GM23338 (cell line): ENCODE data around the gene SUB1. TPM values are rescaled to one million over a fixed set of nuclear protein-coding genes. Genes with fewer than 3 reads are reported as not detected.

ENCODE experiments used
- ATAC-seq: fragments of 200-7000 bp; cut with Tn5 transposase; 3 replicates; pipeline ENCODE4 v1.9.1; 2020
- DNase-seq: peaks from one replicate; pipeline ENCODE4 v3.0.0-alpha.2; 2015; ENCODE audit warnings: low spot score
- H2AFZ ChIP-seq: fragments of 200-600 bp; sonication (generic); 2 replicates; pipeline ENCODE4 v1.8.0; 2016; ENCODE audit warnings: antibody characterized with exemption, mild to moderate bottlenecking, moderate library complexity
- H3F3A ChIP-seq: fragments of 200-600 bp; sonication (generic); replicated peaks from 2 replicates; pipeline ENCODE4 v1.8.0; 2017; ENCODE audit warnings: antibody characterized with exemption, mixed run types, low read depth
- H3K27ac ChIP-seq: fragments of 200-600 bp; sonication (generic); 2 replicates; pipeline ENCODE4 v1.6.1; 2016; ENCODE audit warnings: low read depth
- H3K27me3 ChIP-seq: fragments of 200-600 bp; sonication (generic); 2 replicates; pipeline ENCODE4 v1.8.0; 2016; ENCODE audit warnings: mild to moderate bottlenecking, mixed run types, moderate library complexity; ENCODE audit not compliant: insufficient read depth
- H3K36me3 ChIP-seq: fragments of 200-600 bp; sonication (generic); 2 replicates; pipeline ENCODE4 v1.8.0; 2016; ENCODE audit warnings: mild to moderate bottlenecking; ENCODE audit not compliant: insufficient read depth
- H3K4me1 ChIP-seq: fragments of 200-600 bp; sonication (generic); 2 replicates; pipeline ENCODE4 v1.8.0; 2016; ENCODE audit warnings: mild to moderate bottlenecking, moderate library complexity; ENCODE audit not compliant: insufficient read depth
- H3K4me2 ChIP-seq: fragments of 200-600 bp; sonication (generic); 2 replicates; pipeline ENCODE4 v1.7.1; 2017; ENCODE audit warnings: mixed run types
- H3K4me3 ChIP-seq: fragments of 200-600 bp; sonication (generic); 2 replicates; pipeline ENCODE4 v1.6.1; 2016; ENCODE audit warnings: mixed run types
- H3K79me2 ChIP-seq: fragments of 200-600 bp; sonication (generic); replicated peaks from 2 replicates; pipeline ENCODE4 v1.8.0; 2017; ENCODE audit warnings: mild to moderate bottlenecking; ENCODE audit not compliant: insufficient read depth
- H3K9me2 ChIP-seq: fragments of 200-600 bp; sonication (generic); 2 replicates; pipeline ENCODE4 v1.8.0; 2017; ENCODE audit not compliant: insufficient read depth
- H4K20me1 ChIP-seq: fragments of 200-600 bp; sonication (generic); replicated peaks from 2 replicates; pipeline ENCODE4 v1.8.0; 2017; ENCODE audit warnings: mild to moderate bottlenecking; ENCODE audit not compliant: insufficient read depth
- H3K27ac Mint-ChIP-seq: 2 replicates; pipeline ENCODE4 v1.8.0; 2020; ENCODE audit warnings: inconsistent platforms, mild to moderate bottlenecking, moderate library complexity, mixed read lengths
- H3K27me3 Mint-ChIP-seq: 3 replicates; pipeline ENCODE4 v1.8.0; 2022; ENCODE audit warnings: low read depth, mild to moderate bottlenecking, moderate library complexity, mixed read lengths, inconsistent platforms; ENCODE audit not compliant: insufficient read depth, poor library complexity
- H3K36me3 Mint-ChIP-seq: 3 replicates; pipeline ENCODE4 v1.8.0; 2021; ENCODE audit warnings: low read depth, mild to moderate bottlenecking, inconsistent platforms, moderate library complexity, mixed read lengths
- H3K4me1 Mint-ChIP-seq: 3 replicates; pipeline ENCODE4 v1.8.0; 2020; ENCODE audit warnings: mild to moderate bottlenecking, inconsistent platforms, mixed read lengths
- H3K4me3 Mint-ChIP-seq: 3 replicates; pipeline ENCODE4 v1.8.0; 2021; ENCODE audit warnings: moderate library complexity, mild to moderate bottlenecking, inconsistent platforms, mixed read lengths
- H3K9me3 Mint-ChIP-seq: 3 replicates; pipeline ENCODE4 v1.8.0; 2020; ENCODE audit warnings: moderate library complexity, mild to moderate bottlenecking, inconsistent platforms, mixed read lengths
- CREB1 ChIP-seq: fragments of 250-450 bp; sonication (Bioruptor Pico); IDR thresholded peaks from 2 replicates; pipeline ENCODE4 v1.5.0; 2020; ENCODE audit warnings: low read depth, mild to moderate bottlenecking, moderate library complexity
- CTCF ChIP-seq, 2 experiments: fragments of 200-600 bp in 1 of 2; sonication (generic) in 1 of 2; conservative IDR thresholded peaks; 2 replicates each; pipeline versions ENCODE4 v1.5.1 to v1.6.1; 2016 to 2017; ENCODE audit warnings: antibody characterized with exemption in 2 of 2, low read depth in 2 of 2, mild to moderate bottlenecking in 2 of 2, moderate library complexity in 1 of 2
- ETS1 ChIP-seq: IDR thresholded peaks from 2 replicates; pipeline ENCODE4 v1.6.1; 2016; ENCODE audit warnings: antibody characterized with exemption
- EZH2 ChIP-seq: fragments of 200-600 bp; sonication (generic); IDR thresholded peaks from one replicate; pipeline ENCODE4 v1.8.0; 2017; ENCODE audit warnings: antibody characterized with exemption, mild to moderate bottlenecking, low read depth; ENCODE audit not compliant: unreplicated experiment
- EZH2phosphoT487 ChIP-seq: fragments of 200-600 bp; sonication (generic); IDR thresholded peaks from one replicate; pipeline ENCODE4 v1.8.1; 2018; ENCODE audit warnings: antibody characterized with exemption; ENCODE audit not compliant: unreplicated experiment
- JUNB ChIP-seq: IDR thresholded peaks from one replicate; pipeline ENCODE4 v1.6.1; 2016; ENCODE audit warnings: antibody characterized with exemption; ENCODE audit not compliant: unreplicated experiment
- NANOG ChIP-seq: IDR thresholded peaks from 2 replicates; pipeline ENCODE4 v1.6.1; 2016; ENCODE audit warnings: antibody characterized with exemption, borderline replicate concordance
- POLR2AphosphoS5 ChIP-seq: IDR thresholded peaks from 2 replicates; pipeline ENCODE4 v1.6.1; 2016; ENCODE audit warnings: antibody characterized with exemption, low read depth
- REST ChIP-seq: IDR thresholded peaks from one replicate; pipeline ENCODE4 v1.6.1; 2018; ENCODE audit warnings: antibody characterized with exemption; ENCODE audit not compliant: unreplicated experiment
- STAT1 ChIP-seq: IDR thresholded peaks from one replicate; pipeline ENCODE4 v1.6.1; 2016; ENCODE audit warnings: antibody characterized with exemption; ENCODE audit not compliant: unreplicated experiment
- ZNF114 ChIP-seq: fragments of 250-450 bp; sonication (Bioruptor Pico); IDR thresholded peaks from 2 replicates; pipeline ENCODE4 v1.5.0; 2020; ENCODE audit warnings: mild to moderate bottlenecking, moderate library complexity
- ZNF331 ChIP-seq: fragments of 250-450 bp; sonication (Bioruptor Pico); IDR thresholded peaks from 2 replicates; pipeline ENCODE4 v1.5.0; 2020; ENCODE audit warnings: low read depth, mild to moderate bottlenecking, moderate library complexity
- ZNF462 ChIP-seq: fragments of 250-450 bp; sonication (Bioruptor Pico); IDR thresholded peaks from 2 replicates; pipeline ENCODE4 v1.5.0; 2020; ENCODE audit warnings: mild to moderate bottlenecking, moderate library complexity
- polyA plus RNA-seq: library from polyadenylated mRNA; unstranded; fragments of >200 nt; fragmentation: Nextera tagmentation; extraction: Ambion mirVana; gene quantifications from 2 replicates; pipeline ENCODE4 v1.2.1, GENCODE V29; 2016
- total RNA-seq: library from RNA; depleted of rRNA; stranded (reverse); fragments of >200 nt; shearing (Covaris generic); gene quantifications from 2 replicates; pipeline ENCODE4 v1.2.3, GENCODE V29; 2014

Gene SUB1
- total and polyA plus RNA-seq, 2 experiments from 2014 or later: 365 to 1,041 TPM

- Histone ChIP-seq H3K27me3 (no peaks in the 10 kb centered on the region), H3K36me3 (no peaks in the 10 kb centered on the region), H3K79me2 (no peaks in the 10 kb centered on the region), H3F3A (no peaks in the 10 kb centered on the region), H3K27ac (no peak overlapping the region), H3K4me3 (no peak overlapping the region), H3K4me2 (no peak overlapping the region), H2AFZ (no peak overlapping the region), H4K20me1 (no peaks in the 10 kb centered on the region), H3K4me1 (no peaks in the 10 kb centered on the region), H3K9me2 (no peaks in the 10 kb centered on the region)
- ATAC-seq: no peak
- Mint-ChIP-seq H3K4me3 (no peak overlapping the region), H3K27me3 (peaks cover 2% of the 10 kb centered on the region), H3K4me1 (peaks cover under 1% of the 10 kb centered on the region; the same call in 2 of the 3 replicates), H3K27ac (no peak overlapping the region), H3K36me3 (no peaks in the 10 kb centered on the region), H3K9me3 (no peaks in the 10 kb centered on the region)
- DNase-seq: no peak
- TF ChIP-seq CTCF (conservative IDR thresholded peaks at IDR 0.05; ENCODE audit: low read depth in 2 of 2) (no peak), EZH2 (no peak), EZH2phosphoT487 (no peak), ZNF114 (CRISPR knock-in tag) (no peak), CREB1 (CRISPR knock-in tag) (no peak), JUNB (no peak), REST (no peak), ETS1 (no peak), STAT1 (no peak), NANOG (no peak), ZNF331 (CRISPR knock-in tag) (no peak), POLR2AphosphoS5 (no peak), ZNF462 (CRISPR knock-in tag) (no peak)
These were observed 42.9 kb upstream of the SUB1 start for GRCh38 chr5:32542216-32543059.
